Left renal pelvis (tissue), 4 donors: ENCODE measurements around the gene TAF6. TPM values are rescaled to one million over a fixed set of nuclear protein-coding genes. Genes with fewer than 3 reads are reported as not detected.

Experiments used
- DNase-seq, 4 donors: peaks; one replicate each; pipeline ENCODE4 v3.0.0-alpha.2; 2013; ENCODE audit warnings: low read depth in 4 of 4, low spot score in 3 of 4
- polyA plus RNA-seq, 4 donors: library from polyadenylated mRNA; unstranded; fragments of 120-200 nt; gene quantifications; one replicate each; pipeline ENCODE4 v1.2.1, GENCODE V29; 2013; ENCODE audit not compliant: insufficient read length in 4 of 4

The TAF6 gene
- polyA plus RNA-seq, 4 donors, result 46.3 to 69.7 (median 59.6) TPM

DNA sequence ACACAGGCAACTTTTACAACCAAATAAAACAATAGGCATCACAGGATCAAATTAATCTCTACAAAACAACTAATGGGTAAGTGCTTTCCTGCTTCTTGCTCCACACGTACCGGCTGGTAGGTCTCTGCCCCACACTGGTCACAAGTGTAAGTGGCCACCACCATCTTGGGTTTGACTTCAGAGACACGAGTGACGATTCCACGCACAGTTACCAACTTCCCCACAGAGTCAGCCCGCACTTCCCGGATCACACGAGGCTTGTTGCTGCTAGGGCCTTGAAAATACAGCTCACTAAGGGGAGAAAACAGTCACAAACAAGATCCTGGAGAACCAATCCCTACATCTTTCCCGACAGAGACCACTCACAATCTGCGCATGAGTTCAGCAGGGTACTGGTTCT lies 20.2 kb downstream of the TAF6 start:
- no peak for DNase-seq

DNA sequence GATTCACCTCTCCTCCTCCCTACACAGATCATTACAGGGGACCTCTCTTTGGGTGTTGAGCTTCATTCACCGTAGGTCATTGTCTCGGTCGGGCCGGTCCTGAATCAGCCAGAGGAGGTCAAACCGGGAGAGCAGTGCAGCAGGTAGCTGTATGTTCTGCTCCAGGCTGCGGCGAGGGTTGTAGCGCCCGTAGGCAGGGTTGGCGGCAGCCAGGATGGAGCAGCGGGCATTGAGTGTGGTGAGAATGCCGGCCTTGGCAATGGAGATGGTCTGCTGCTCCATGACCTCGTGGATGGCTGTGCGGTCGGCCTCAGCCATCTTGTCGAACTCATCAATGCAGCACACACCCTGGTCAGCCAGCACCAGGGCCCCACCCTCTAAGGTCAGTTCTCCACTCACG lies 23.5 kb downstream of the TAF6 start:
- no peak for DNase-seq

DNA sequence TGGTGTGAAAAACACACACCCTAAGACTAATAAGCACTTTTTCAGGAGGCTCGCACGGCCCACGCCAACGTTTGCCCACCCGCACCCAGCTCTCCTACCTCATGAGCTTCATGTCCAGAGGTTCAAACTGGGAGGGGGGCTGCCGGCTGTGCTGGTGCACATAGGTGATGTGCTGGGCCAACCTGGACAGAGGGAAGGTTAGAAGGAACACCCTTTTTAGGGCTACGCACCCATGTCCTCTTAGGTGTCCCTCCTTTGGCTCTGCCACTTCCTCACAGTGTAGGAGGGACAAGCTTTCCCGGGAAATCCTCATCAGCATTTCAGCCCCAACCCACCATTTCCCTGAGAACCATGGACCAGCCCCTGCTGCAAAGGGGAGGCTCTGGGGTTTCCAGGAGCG lies 23.9 kb downstream of the TAF6 start:
- no peak for DNase-seq

DNA sequence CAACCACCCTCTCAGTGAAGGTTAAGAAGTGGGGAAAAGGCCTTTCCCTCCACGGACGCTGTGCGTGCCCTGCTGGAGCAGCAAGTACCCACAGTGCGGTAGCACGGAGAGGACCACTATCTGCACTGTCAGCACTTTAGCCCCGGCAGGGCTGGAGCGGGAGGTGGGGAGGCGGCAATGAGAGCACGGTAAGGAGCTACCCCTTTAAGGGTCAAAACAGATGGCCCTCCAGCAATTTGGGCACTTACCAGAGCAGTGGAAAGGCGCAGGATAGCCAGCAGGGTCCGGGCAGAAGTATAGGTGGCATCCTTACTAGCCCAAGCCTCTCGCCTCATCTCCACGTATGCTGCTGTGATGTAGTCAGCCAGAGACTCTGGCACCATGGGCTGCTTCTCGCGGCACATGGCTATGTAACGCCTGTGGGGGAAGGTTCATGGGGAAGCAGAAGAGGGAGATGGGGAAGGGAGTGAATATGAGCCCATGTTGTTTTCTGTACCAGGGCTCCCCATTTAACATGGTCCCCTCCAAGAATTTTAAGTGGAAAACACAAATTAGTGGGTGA lies 25.2 kb downstream of the TAF6 start:
- no peak for DNase-seq

DNA sequence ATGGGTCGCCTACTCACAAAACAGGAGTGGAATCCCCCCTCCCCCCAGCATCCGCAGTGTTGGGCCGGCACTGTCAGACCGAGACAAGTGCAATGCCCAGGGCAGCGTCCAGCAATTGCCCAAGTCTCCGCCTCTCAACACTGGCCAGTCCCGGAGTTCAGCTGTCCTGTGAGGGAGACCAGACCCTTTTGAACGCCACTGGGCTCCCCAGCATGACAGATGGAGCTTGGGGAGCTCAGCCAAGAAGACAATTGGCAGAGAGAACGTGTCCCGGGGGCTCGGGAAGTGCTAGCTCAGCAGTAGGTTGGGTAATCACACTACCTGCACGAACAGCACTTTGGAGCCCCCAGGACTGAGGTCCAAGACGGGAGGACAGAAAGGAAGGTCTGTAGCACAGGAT lies 25.7 kb downstream of the TAF6 start:
- DNase-seq, result no peak

DNA sequence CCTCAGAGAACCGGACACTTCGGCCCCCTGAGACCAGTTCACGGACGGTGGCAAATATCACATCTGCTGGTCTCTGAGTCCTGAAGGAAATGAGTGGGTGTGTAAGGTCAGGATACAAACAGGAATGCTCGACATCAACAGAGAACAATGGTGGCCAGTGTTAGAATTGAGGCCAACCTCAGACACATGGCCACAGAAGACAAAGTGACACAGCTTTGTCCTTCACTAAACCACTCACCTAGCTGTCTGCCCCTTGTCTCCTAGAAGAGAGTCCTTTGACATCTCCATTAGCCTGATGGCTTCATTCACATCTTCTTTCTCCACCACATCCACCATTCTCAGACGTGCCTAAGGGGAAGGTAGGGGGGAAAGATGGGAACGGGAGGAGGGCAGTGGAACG lies 26.1 kb downstream of the TAF6 start:
- no peak for DNase-seq

DNA sequence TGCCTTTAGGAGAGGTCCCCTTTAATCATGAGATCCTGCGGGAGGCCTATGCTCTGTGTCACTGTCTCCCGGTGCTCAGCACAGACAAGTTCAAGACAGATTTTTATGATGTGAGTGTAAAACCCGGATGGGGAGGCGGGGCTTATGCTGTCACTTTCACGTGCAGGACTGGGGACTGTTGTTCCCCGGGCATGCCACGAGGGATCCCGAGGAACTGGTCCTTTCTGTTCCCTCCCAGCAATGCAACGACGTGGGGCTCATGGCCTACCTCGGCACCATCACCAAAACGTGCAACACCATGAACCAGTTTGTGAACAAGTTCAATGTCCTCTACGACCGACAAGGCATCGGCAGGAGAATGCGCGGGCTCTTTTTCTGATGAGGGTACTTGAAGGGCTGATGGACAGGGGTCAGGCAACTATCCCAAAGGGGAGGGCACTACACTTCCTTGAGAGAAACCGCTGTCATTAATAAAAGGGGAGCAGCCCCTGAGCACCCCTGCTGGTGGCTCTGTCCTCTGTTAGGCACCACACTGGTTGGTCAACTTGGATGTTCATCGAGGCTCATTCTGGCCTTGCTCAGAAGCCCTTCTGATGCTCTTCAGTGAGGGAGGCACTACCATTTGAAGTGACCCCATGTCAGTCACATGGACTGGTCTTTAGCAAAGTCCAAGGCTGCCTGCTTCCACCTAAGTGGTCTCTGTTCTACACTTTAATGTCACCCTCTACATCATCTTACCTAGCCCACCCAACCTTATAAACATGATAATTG lies 27.6 kb downstream of the TAF6 start:
- no peak for DNase-seq

DNA sequence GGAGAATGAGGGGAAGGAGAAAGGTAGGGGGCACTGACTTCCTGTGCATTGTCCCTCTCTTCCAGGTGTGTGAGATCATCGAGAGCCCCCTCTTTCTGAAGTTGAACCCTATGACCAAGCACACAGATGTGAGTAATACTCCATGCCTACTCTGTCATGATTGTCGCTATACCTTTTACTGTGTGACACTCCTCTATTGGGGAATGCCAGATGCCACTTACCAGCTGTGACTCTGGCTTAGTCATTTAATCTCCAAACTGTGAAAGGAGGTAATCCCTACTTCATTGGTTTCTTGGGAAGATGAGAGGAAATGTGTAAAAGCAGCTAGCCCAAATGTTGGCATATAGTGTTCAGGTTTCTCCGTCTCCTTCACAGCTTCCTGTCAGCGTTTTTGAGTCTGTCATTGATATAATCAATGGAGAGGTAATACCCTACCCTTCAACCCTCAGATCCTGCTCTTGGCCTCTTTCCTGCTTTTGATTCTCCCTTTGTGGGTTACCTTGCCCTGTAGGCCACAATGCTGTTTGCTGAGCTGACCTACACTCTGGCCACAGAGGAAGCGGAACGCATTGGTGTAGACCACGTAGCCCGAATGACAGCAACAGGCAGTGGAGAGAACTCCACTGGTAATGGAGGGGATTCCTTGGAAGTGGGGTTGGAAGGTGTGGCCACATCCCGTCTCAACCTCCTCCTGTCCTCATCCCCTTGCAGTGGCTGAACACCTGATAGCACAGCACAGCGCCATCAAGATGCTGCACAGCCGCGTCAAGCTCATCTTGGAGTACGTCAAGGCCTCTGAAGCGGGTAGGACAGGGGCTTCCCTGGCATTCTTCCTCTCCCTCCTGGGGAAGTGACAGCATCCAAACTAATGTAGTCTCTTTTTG lies 28.4 kb downstream of the TAF6 start:
- no peak for DNase-seq

DNA sequence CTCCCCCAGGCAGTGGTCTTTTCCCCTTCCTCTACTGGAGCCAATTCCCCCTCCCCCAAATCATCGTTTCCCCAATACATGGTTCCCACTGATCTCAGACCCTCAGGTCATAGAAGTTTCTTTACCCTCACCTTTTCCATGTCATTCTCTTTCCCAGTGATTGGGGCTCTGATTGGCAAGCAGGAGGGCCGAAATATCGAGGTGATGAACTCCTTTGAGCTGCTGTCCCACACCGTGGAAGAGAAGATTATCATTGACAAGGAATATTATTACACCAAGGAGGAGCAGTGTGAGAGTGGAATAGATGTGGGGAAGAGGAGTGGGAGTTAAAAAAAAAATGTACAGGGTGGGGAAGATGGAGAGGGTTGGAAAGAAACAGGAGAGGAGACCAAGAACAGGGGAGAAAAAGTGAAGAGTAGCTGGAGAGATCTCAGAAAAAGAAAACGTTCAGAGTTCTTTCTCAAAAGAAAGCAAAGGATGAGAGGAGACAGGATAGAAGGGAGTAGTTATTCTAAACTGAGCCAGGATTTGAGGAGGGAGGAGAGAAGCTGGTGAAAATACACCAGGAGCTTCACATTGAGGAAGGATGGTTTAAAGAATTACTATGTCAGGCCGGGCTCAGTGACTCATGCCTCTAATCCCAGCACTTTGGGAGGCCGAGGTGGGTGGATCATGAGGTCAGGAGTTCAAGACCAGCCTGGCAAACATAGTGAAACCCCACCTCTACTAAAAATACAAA lies 29.5 kb downstream of the TAF6 start:
- DNase-seq, result no peak

DNA sequence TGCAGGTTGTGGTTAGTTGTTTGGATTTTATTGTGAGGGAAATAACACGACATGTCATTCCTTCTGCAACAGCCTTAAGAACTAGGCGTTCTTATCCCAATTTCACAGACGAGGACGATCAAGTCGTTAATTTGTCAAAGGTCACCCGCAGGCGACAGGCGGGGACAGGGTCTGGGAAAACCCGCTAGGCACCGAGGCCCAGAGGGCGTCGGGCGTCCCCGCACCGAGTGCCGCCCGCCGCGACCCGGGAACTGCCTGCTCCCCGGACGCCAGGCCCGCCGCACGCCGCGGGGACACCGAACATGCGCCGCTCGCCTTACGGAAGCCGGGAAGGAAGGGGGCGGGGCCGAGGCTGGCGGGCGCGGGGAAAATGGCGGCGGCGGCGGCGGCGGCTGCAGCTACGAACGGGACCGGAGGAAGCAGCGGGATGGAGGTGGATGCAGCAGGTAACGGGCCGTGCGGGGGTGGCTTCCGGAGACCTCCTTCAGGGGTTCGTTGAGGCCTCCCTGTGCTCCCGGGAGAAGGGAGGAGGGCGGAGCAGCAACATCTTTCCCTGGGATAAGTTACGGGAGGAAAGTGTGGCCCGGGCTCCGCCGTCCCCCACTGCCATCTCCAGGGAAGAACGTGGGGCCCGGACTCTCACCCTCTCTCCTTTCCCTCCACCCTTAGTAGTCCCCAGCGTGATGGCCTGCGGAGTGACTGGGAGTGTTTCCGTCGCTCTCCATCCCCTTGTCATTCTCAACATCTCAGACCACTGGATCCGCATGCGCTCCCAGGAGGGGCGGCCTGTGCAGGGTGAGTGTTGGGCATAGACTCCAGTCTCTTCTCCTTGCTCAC lies 30.3 kb downstream of the TAF6 start, which contains the start of gene COPS6:
TSS of gene COPS6 (plus strand) at position 349 of the 837 bp plus-strand sequence. CDS start at position 371, 22 bp downstream.
- DNase-seq, result no peak

DNA sequence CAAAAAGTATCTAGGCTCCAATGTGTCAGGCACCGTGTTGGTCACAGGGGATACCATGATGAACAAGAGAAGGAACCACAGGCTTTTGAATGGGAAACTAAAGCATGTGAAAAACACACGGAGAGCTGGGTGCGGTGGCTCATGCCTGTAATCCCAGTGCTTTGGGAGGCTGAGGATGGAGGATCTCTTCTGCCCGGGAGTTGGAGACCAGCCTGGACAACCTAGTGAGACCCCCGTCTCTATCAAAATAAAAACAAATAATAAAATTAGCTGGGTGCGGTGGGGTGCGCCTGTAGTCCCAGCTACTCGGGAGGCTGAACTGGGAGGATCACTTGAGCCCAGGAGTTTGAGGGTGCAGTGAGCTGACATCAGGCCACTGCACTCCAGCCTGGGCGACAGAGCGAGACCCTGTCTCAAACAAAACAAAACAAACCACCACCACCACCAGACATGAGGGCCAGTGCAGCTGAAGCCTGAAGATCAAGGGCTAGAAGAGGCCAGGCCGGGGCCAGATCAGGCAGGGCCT lies 31.0 kb downstream of the TAF6 start:
- DNase-seq, result no peak

DNA sequence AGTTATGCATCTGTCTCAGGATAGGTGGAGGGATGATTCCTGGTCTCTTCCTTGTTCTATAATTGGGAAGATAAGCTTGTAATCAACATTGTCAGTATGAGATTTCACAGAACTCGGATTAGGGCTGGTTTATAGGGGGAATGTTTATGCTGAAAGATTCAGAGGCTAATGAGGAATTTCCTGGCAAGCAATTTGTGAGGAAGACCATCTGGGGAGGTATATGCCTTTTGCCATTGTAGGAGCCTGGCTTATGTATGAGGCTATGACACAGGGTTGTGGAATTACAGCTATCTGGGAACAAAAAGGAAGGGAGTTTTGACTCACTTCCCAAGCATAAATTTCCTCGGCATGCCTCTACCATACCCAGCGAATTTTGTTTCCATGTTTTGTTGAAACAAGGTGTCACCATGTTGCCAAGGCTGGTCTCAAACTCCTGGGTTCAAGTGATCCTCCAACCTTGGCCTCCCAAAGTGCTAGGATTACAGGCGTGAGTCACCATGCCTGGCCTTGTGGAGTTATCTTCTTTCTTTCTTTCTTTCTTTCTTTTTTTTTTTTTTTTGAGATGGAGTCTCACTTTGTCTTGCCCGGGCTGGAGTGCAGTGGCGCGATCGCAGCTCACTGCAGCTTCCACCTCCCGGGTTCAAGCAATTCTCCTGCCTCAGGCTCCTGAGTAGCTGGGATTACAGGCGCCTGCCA lies 32.0 kb downstream of the TAF6 start:
- no peak for DNase-seq

DNA sequence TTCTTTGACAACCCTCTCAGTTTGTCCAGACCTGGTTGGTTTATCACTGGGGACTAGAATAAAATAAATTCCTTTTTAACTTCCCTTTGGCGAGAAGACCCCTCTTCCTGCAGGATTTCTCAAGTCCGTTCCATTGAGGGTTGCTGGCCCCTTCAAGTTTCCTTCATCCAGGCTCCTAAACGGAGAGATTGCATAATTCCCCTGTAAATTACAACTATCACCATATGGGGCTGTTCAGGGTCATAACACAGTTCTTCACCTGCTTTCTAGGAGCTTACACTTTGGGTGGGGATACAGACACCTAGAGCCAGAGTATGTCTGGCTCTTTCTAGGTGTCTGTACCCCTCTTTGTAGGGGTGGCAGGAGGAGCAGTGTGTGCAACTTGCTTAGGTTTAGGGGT lies 33.6 kb downstream of the TAF6 start:
- no peak for DNase-seq

DNA sequence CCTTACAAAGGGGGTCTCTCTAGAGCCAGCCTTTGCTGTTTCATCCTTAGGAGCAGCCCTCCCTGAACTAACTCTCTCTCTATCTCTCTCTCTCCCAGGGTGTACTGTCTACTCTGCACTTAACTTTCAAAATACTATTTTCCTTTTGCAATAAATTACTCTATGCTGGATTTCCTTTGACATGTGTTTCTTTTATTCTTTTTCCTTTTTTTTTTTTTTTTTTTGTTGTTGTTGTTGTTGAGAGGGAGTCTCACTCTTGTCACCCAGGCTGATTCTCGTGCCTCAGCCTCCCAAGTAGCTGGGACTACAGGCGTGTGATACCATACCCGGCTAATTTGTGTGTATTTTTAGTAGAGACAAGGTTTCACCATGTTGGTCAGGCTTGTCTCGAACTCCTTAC lies 36.2 kb downstream of the TAF6 start:
- DNase-seq, result no peak

DNA sequence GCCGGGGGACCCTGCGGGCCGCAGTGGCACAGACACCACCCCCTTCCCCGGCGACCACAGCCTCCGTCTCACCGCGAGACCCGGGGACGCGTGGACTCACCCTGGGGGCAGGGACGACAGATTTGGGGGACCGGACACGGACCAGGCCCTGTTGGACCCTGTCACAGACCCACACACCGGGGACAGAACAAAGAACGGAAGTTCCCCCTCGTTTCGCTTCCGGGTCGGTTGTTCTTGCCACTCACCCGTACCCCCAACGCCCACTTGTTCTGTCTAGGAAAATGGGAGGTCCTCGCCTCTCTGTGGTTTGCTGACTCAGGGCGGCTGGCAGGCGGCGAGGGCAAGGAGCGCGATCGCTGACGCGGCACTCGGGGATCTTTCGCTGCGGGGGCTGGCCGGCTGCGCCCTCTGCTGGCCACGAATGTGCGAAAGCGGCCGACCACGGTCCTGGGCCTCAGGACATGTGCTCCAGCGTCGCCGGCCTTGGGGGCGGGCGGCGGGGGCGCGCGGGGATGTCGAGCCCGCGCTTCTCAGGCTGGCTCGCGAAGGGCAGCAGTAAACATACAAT lies 37.5 kb downstream of the TAF6 start, which contains the start of gene ZNF3:
TSS of gene ZNF3 (minus strand) at position 189 of the 568 bp plus-strand sequence. CDS start 4,366 bp downstream, outside the sequence.
- peak; percentile 96 to 99 (median 98) for DNase-seq

DNA sequence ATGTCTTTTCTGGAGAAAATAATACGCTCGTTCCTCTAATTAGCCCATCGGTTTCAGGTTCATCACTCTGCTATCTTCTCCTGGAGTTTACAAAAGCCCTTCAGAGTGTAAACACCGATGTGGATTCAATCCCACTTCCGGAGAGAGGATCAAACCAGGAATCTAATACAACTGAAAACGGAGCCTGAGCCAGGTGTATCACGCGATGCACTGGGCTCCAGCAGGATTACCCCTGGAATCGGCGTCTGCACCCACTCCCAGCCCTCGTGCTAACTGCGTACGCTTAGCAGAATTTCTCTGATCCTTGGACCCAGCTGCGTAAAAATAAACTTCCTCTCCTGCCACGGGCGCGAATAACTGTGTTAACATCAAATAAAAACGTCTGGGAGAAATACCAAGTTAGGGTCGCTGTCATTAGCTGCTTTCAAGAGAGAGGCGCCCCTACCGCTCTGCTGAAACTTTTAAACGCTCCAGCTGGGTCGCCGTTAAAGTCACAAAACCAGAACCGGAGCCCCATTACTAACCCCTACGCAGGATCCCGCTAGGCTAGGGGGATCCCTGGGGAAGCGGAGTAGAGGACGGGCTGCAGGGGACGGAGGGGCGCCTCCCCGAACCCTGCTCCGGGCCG lies 38.1 kb downstream of the TAF6 start:
- DNase-seq, result no peak

DNA sequence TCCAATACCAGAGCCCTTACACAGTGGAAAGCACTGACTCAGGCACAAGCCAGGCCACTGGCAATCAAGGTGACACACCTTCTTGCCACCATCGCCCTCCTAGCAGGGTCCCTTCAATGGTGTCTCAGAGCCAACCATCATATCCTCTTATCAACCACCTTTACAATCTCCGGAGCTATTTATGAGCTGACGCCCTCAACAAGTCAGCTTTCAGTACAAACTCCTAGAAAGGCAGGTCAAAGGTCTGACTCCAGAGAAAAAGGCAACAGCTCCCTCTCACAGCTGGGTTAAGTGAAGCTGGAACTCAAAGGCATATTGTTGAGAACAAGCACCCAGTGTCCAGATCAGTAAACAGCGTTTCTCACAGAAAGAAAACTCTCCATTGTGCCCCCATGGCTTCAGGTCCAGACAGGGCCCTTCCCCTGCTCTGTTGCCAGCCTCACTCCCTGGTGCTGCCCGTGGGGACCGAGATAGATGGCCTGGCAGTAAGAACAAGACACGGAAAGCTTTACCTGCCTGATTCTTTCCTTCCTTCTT lies 40.1 kb downstream of the TAF6 start:
- no peak for DNase-seq

DNA sequence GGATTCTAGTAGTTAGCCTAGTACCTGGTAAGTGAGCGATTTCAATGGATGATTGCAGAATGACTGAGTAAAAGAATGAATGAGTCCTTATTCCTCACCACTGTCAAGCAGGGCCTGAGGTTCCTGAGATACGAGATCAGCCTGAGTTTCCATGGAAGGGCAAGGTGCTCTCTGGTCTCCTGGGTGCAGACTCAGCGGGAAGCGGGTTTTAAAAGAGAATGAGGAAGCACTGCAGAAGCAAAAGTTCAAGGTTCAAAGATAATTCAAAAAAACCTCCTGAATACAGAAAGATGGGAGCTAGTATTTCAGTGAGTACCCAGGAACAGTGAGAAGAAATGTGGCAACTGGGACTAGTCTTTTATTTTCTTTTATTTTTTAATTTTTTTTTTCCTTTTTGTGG lies 42.0 kb downstream of the TAF6 start:
- DNase-seq, result no peak
